ENCODE measurements around the gene MAPT.

- TF ChIP-seq POLR2A (IDR thresholded peaks at IDR 0.05) (no peak), CTCF (IDR thresholded peaks at IDR 0.05) (no peak)
Measured at GRCh38 chr17:45934044-45934979, 40.0 kb downstream of the MAPT start.

All from testis (tissue), 2 donors.